Measurements from ENCODE around the gene MAGI1. TPM values are rescaled to one million over a fixed set of nuclear protein-coding genes. Genes with fewer than 3 reads are reported as not detected.
"Not testable (repeated sequence)": the region's sequence is repeated elsewhere in the genome, so short reads cannot be mapped to it uniquely, and the experiment has no call there.

Gene MAGI1
- total and polyA plus RNA-seq, 4 donors, result 5.0 to 69.2 (median 28.5) TPM

GRCh38 chr3:65617787-65618186, 420.9 kb downstream of the MAGI1 start:
- ATAC-seq (ENCODE audit: low FRiP score), result no peak

GRCh38 chr3:65617209-65617608, 421.5 kb downstream of the MAGI1 start:
- 92 to 93% methylated on average over 4 of the region's 4 CpGs for WGBS, 2 donors
- H3K4me1 ChIP-seq (ENCODE audit: control insufficient read depth in 1 of 2, insufficient read depth in 2 of 2, low read length in 2 of 2), result peaks cover 0 to 5% of the 10 kb centered on the region in 2 donors
- intact Hi-C loops (cut with DNase I), result loop anchor here in 1 of 2 donors (5.0 kb wide), 1 partner anchor 115 kb away; no protein-coding TSS in a partner anchor
- H3K27ac ChIP-seq (ENCODE audit: low read depth in 1 of 2, low read length in 2 of 2), result no peak overlapping the region
- ATAC-seq (ENCODE audit: low FRiP score) (no peak), DNase-seq (no peak)
- H3K27me3 ChIP-seq (ENCODE audit: control insufficient read depth in 1 of 2, insufficient read depth in 2 of 2, low read length in 1 of 2), result no peaks in the 10 kb centered on the region
- no peaks in the 10 kb centered on the region for H3K36me3 ChIP-seq (ENCODE audit: control insufficient read depth in 1 of 2, insufficient read depth in 2 of 2, low read length in 1 of 2)
- no peak overlapping the region for H3K4me3 ChIP-seq (ENCODE audit: low read length in 2 of 2)
- H3K9me3 ChIP-seq (ENCODE audit: control insufficient read depth, low read length), result no peaks in the 10 kb centered on the region

More at GRCh38 chr3:65617787-65618186, 420.9 kb downstream of the MAGI1 start:
- Histone ChIP-seq H3K27ac (ENCODE audit: low read depth in 1 of 2, low read length in 2 of 2) (no peak overlapping the region), H3K4me3 (ENCODE audit: low read length in 2 of 2) (no peak overlapping the region), H3K27me3 (ENCODE audit: control insufficient read depth in 1 of 2, insufficient read depth in 2 of 2, low read length in 1 of 2) (no peaks in the 10 kb centered on the region), H3K9me3 (ENCODE audit: control insufficient read depth, low read length) (no peaks in the 10 kb centered on the region), H3K4me1 (ENCODE audit: control insufficient read depth in 1 of 2, insufficient read depth in 2 of 2, low read length in 2 of 2) (peaks cover 0 to 5% of the 10 kb centered on the region in 2 donors), H3K36me3 (ENCODE audit: control insufficient read depth in 1 of 2, insufficient read depth in 2 of 2, low read length in 1 of 2) (no peaks in the 10 kb centered on the region)
- DNase-seq, result no peak
- intact Hi-C loops (cut with DNase I), result loop anchor here in 1 of 2 donors (5.0 kb wide), 1 partner anchor 115 kb away; no protein-coding TSS in a partner anchor
- WGBS, 2 donors, result 95 to 96% methylated on average over 6 of the region's 6 CpGs

- H3K4me3 ChIP-seq (ENCODE audit: low read length in 2 of 2), result no peak overlapping the region
- no peak overlapping the region for H3K27ac ChIP-seq (ENCODE audit: low read depth in 1 of 2, low read length in 2 of 2)
- intact Hi-C loops (cut with DNase I), result loop anchor here in 1 of 2 donors (5.0 kb wide), 1 partner anchor 116 kb away; no protein-coding TSS in a partner anchor
- no peak for DNase-seq
- ATAC-seq (ENCODE audit: low FRiP score), result no peak
- 99 to 100% methylated on average over 1 of the region's 1 CpG for WGBS, 2 donors
- H3K27me3 ChIP-seq (ENCODE audit: control insufficient read depth in 1 of 2, insufficient read depth in 2 of 2, low read length in 1 of 2), result no peaks in the 10 kb centered on the region
- H3K9me3 ChIP-seq (ENCODE audit: control insufficient read depth, low read length), result no peaks in the 10 kb centered on the region
- H3K4me1 ChIP-seq (ENCODE audit: control insufficient read depth in 1 of 2, insufficient read depth in 2 of 2, low read length in 2 of 2), result peaks cover 0 to 5% of the 10 kb centered on the region in 2 donors
- no peaks in the 10 kb centered on the region for H3K36me3 ChIP-seq (ENCODE audit: control insufficient read depth in 1 of 2, insufficient read depth in 2 of 2, low read length in 1 of 2)
Observed at GRCh38 chr3:65616563-65616962, 422.2 kb downstream of the MAGI1 start.

- H3K36me3 ChIP-seq (ENCODE audit: control insufficient read depth in 1 of 2, insufficient read depth in 2 of 2, low read length in 1 of 2), result no peaks in the 10 kb centered on the region
- intact Hi-C loops (cut with DNase I), result loop anchor here in 1 of 2 donors (5.0 kb wide), 1 partner anchor 117 kb away; no protein-coding TSS in a partner anchor
- H3K27ac ChIP-seq (ENCODE audit: low read depth in 1 of 2, low read length in 2 of 2), result no peak overlapping the region
- peaks cover 0 to 5% of the 10 kb centered on the region in 2 donors for H3K4me1 ChIP-seq (ENCODE audit: control insufficient read depth in 1 of 2, insufficient read depth in 2 of 2, low read length in 2 of 2)
- DNase-seq, result no peak
- H3K4me3 ChIP-seq (ENCODE audit: low read length in 2 of 2), result no peak overlapping the region
- ATAC-seq (ENCODE audit: low FRiP score), result no peak
- H3K27me3 ChIP-seq (ENCODE audit: control insufficient read depth in 1 of 2, insufficient read depth in 2 of 2, low read length in 1 of 2), result no peaks in the 10 kb centered on the region
- whole genome bisulfite sequencing, 2 donors, result 97% methylated on average over 4 of the region's 4 CpGs
- no peaks in the 10 kb centered on the region for H3K9me3 ChIP-seq (ENCODE audit: control insufficient read depth, low read length)
Observed at GRCh38 chr3:65615329-65615728, 423.4 kb downstream of the MAGI1 start.

GRCh38 chr3:65614585-65614984, 424.1 kb downstream of the MAGI1 start:
- 52 to 60% methylated on average over 2 of the region's 2 CpGs for WGBS, 2 donors
- H3K4me1 ChIP-seq (ENCODE audit: control insufficient read depth in 1 of 2, insufficient read depth in 2 of 2, low read length in 2 of 2), result peaks cover 0 to 5% of the 10 kb centered on the region in 2 donors
- no peaks in the 10 kb centered on the region for H3K27me3 ChIP-seq (ENCODE audit: control insufficient read depth in 1 of 2, insufficient read depth in 2 of 2, low read length in 1 of 2)
- no peaks in the 10 kb centered on the region for H3K36me3 ChIP-seq (ENCODE audit: control insufficient read depth in 1 of 2, insufficient read depth in 2 of 2, low read length in 1 of 2)
- ATAC-seq (ENCODE audit: low FRiP score), result no peak
- intact Hi-C loops (cut with DNase I), result no loop called here
- H3K9me3 ChIP-seq (ENCODE audit: control insufficient read depth, low read length), result no peaks in the 10 kb centered on the region
- no peak for DNase-seq
- no peak overlapping the region for H3K4me3 ChIP-seq (ENCODE audit: low read length in 2 of 2)
- H3K27ac ChIP-seq (ENCODE audit: low read depth in 1 of 2, low read length in 2 of 2), result no peak overlapping the region

- H3K36me3 ChIP-seq (ENCODE audit: control insufficient read depth in 1 of 2, insufficient read depth in 2 of 2, low read length in 1 of 2); ATAC-seq (ENCODE audit: low FRiP score); DNase-seq; H3K4me3 ChIP-seq (ENCODE audit: low read length in 2 of 2); intact Hi-C loops (cut with DNase I); H3K4me1 ChIP-seq (ENCODE audit: control insufficient read depth in 1 of 2, insufficient read depth in 2 of 2, low read length in 2 of 2); H3K9me3 ChIP-seq (ENCODE audit: control insufficient read depth, low read length); H3K27me3 ChIP-seq (ENCODE audit: control insufficient read depth in 1 of 2, insufficient read depth in 2 of 2, low read length in 1 of 2); H3K27ac ChIP-seq (ENCODE audit: low read depth in 1 of 2, low read length in 2 of 2): not testable (repeated sequence)
- 95 to 96% methylated on average over 8 of the region's 8 CpGs for WGBS, 2 donors
Observed at GRCh38 chr3:65607965-65608460, 430.7 kb downstream of the MAGI1 start.

- H3K9me3 ChIP-seq (ENCODE audit: control insufficient read depth, low read length), result no peaks in the 10 kb centered on the region
- H3K4me1 ChIP-seq (ENCODE audit: control insufficient read depth in 1 of 2, insufficient read depth in 2 of 2, low read length in 2 of 2), result no peaks in the 10 kb centered on the region
- no peak overlapping the region for H3K4me3 ChIP-seq (ENCODE audit: low read length in 2 of 2)
- no peaks in the 10 kb centered on the region for H3K36me3 ChIP-seq (ENCODE audit: control insufficient read depth in 1 of 2, insufficient read depth in 2 of 2, low read length in 1 of 2)
- intact Hi-C loops (cut with DNase I), result no loop called here
- no peak overlapping the region for H3K27ac ChIP-seq (ENCODE audit: low read depth in 1 of 2, low read length in 2 of 2)
- H3K27me3 ChIP-seq (ENCODE audit: control insufficient read depth in 1 of 2, insufficient read depth in 2 of 2, low read length in 1 of 2), result no peaks in the 10 kb centered on the region
- no peak for DNase-seq
- ATAC-seq (ENCODE audit: low FRiP score), result no peak
Observed at GRCh38 chr3:65607101-65607500, 431.6 kb downstream of the MAGI1 start.

- Histone ChIP-seq H3K4me1 (ENCODE audit: control insufficient read depth in 1 of 2, insufficient read depth in 2 of 2, low read length in 2 of 2) (no peaks in the 10 kb centered on the region), H3K9me3 (ENCODE audit: control insufficient read depth, low read length) (no peaks in the 10 kb centered on the region), H3K36me3 (ENCODE audit: control insufficient read depth in 1 of 2, insufficient read depth in 2 of 2, low read length in 1 of 2) (no peaks in the 10 kb centered on the region), H3K4me3 (ENCODE audit: low read length in 2 of 2) (no peak overlapping the region), H3K27ac (ENCODE audit: low read depth in 1 of 2, low read length in 2 of 2) (no peak overlapping the region), H3K27me3 (ENCODE audit: control insufficient read depth in 1 of 2, insufficient read depth in 2 of 2, low read length in 1 of 2) (no peaks in the 10 kb centered on the region)
- DNase-seq, result no peak
- 91 to 95% methylated on average over 5 of the region's 5 CpGs for WGBS, 2 donors
- no peak for ATAC-seq (ENCODE audit: low FRiP score)
- intact Hi-C loops (cut with DNase I), result no loop called here
Observed at GRCh38 chr3:65605876-65606432, 432.8 kb downstream of the MAGI1 start.

- no peak for ATAC-seq (ENCODE audit: low FRiP score)
- intact Hi-C loops (cut with DNase I), result no loop called here
- H3K27ac ChIP-seq (ENCODE audit: low read depth in 1 of 2, low read length in 2 of 2), result no peak overlapping the region
Observed at GRCh38 chr3:65604863-65605526, 433.7 kb downstream of the MAGI1 start.

More at GRCh38 chr3:65604863-65605526, 433.7 kb downstream of the MAGI1 start:
- DNase-seq, result no peak
- H3K4me1 ChIP-seq (ENCODE audit: control insufficient read depth in 1 of 2, insufficient read depth in 2 of 2, low read length in 2 of 2), result no peaks in the 10 kb centered on the region
- H3K36me3 ChIP-seq (ENCODE audit: control insufficient read depth in 1 of 2, insufficient read depth in 2 of 2, low read length in 1 of 2), result no peaks in the 10 kb centered on the region
- H3K27me3 ChIP-seq (ENCODE audit: control insufficient read depth in 1 of 2, insufficient read depth in 2 of 2, low read length in 1 of 2), result no peaks in the 10 kb centered on the region
- H3K4me3 ChIP-seq (ENCODE audit: low read length in 2 of 2), result no peak overlapping the region
- WGBS, 2 donors, result 79 to 84% methylated on average over 3 of the region's 3 CpGs
- no peaks in the 10 kb centered on the region for H3K9me3 ChIP-seq (ENCODE audit: control insufficient read depth, low read length)
